Panc1 (cell line): Measurements from ENCODE around the gene ENTPD8. TPM values are rescaled to one million over a fixed set of nuclear protein-coding genes. Genes with fewer than 3 reads are reported as not detected.

Experiments
- ATAC-seq: fragments of 200-7000 bp; cut with Tn5 transposase; 2 replicates; pipeline ENCODE4 v1.9.1; 2020; ENCODE audit warnings: mild to moderate bottlenecking, moderate library complexity
- BruUV-seq: library from RNA; stranded (reverse); fragments of 400-500 nt; replicated peaks from 2 replicates; lab custom pipeline; 2021; lab: Mats Ljungman, UMichigan
- CTCF ChIA-PET: fragments of 300-600 bp; sonication (Branson Sonifier 250); formaldehyde crosslinking; loops from one replicate; lab custom pipeline; 2022; ENCODE audit warnings: antibody characterized with exemption; lab: Charles Lee
- POLR2A ChIA-PET: fragments of 300-600 bp; sonication (Branson Sonifier 250); formaldehyde crosslinking; loops from one replicate; lab custom pipeline; 2022; ENCODE audit warnings: antibody characterized with exemption; lab: Charles Lee
- DNase-seq: peaks from one replicate; pipeline ENCODE4 v3.0.0-alpha.2; 2010; ENCODE audit warnings: low read depth, low spot score
- H3K27ac ChIP-seq: 2 replicates; pipeline ENCODE4 v1.5.1; 2011; ENCODE audit warnings: mild to moderate bottlenecking, low read length, inconsistent platforms
- H3K27me3 ChIP-seq: fragments of 200-500 bp; sonication (Bioruptor generic); 2 replicates; pipeline ENCODE4 v1.6.0; 2014; ENCODE audit warnings: low read length, inconsistent platforms; ENCODE audit not compliant: control insufficient read depth, insufficient read depth
- H3K36me3 ChIP-seq: fragments of 200-500 bp; sonication (Bioruptor generic); 2 replicates; pipeline ENCODE4 v1.5.1; 2014; ENCODE audit warnings: inconsistent platforms, mild to moderate bottlenecking, low read length, moderate library complexity; ENCODE audit not compliant: control insufficient read depth, insufficient read depth
- H3K4me1 ChIP-seq: 2 replicates; pipeline ENCODE4 v1.5.1; 2011; ENCODE audit warnings: inconsistent platforms, mild to moderate bottlenecking, low read length, moderate library complexity; ENCODE audit not compliant: control insufficient read depth, insufficient read depth
- H3K4me3 ChIP-seq, 2 experiments: 2 replicates each; pipeline ENCODE4 v1.5.1; 2011 to 2012; ENCODE audit warnings: low read depth in 2 of 2, low read length in 2 of 2, mild to moderate bottlenecking in 2 of 2, inconsistent platforms in 1 of 2, moderate library complexity in 1 of 2
- H3K9me3 ChIP-seq: fragments of 200-500 bp; sonication (Bioruptor generic); 2 replicates; pipeline ENCODE4 v1.5.1; 2014; ENCODE audit warnings: low read depth, mild to moderate bottlenecking, inconsistent platforms, low read length, moderate library complexity; ENCODE audit not compliant: control insufficient read depth, insufficient read depth
- POLR2AphosphoS5 ChIP-seq: IDR thresholded peaks from 2 replicates; pipeline ENCODE4 v1.6.1; 2012; ENCODE audit warnings: mild to moderate bottlenecking, low read depth, low read length, moderate library complexity
- SIN3A ChIP-seq: IDR thresholded peaks from 2 replicates; pipeline ENCODE4 v1.6.1; 2012; ENCODE audit warnings: low read depth, mild to moderate bottlenecking, low read length, moderate library complexity, borderline replicate concordance; ENCODE audit not compliant: insufficient read depth
- TCF7L2 ChIP-seq: IDR thresholded peaks from 2 replicates; pipeline ENCODE4 v1.6.1; 2011; ENCODE audit warnings: mild to moderate bottlenecking, low read depth, low read length, inconsistent platforms
- in situ Hi-C: cut with HindIII; loops from 2 replicates; pipeline ENCODE4 v1.10.0; 2016; ENCODE audit warnings: low sequenced_read_pairs, low pct_unique_long_range_greater_than_20kb
- intact Hi-C: fragments of 100-400 bp; cut with micrococcal nuclease; formaldehyde crosslinking; loops from one replicate; pipeline ENCODE4 v1.10.0; 2022; ENCODE audit not compliant: unreplicated experiment
- total RNA-seq: library from RNA; stranded (reverse); gene quantifications from one replicate; pipeline ENCODE4 v1.2.1, GENCODE V29; 2021; ENCODE audit not compliant: unreplicated experiment
- TF ChIP-seq, protein P1 (sequence below): fragments of 450-650 bp; IDR thresholded peaks from 2 replicates; pipeline ENCODE4 v1.5.1; 2017; ENCODE audit warnings: mild to moderate bottlenecking
- TF ChIP-seq, protein P2 (sequence below), 2 experiments: IDR thresholded peaks; 2 replicates each; pipeline ENCODE4 v1.6.1; 2011 to 2012; ENCODE audit warnings: low read depth in 2 of 2, control low read depth in 1 of 2, low read length in 1 of 2, mild to moderate bottlenecking in 1 of 2, moderate library complexity in 1 of 2; ENCODE audit not compliant: insufficient read depth in 1 of 2

ENTPD8 gene
- total RNA-seq, 1 experiment from 2014 or later, result 3.9 TPM

- CTCF ChIA-PET, result no interaction called here
- POLR2A ChIA-PET, result no interaction called here
- Histone ChIP-seq H3K4me1 (peaks cover 6% of the 10 kb centered on the region), H3K27me3 (no peaks in the 10 kb centered on the region), H3K9me3 (no peaks in the 10 kb centered on the region), H3K36me3 (no peaks in the 10 kb centered on the region), H3K4me3 (no peak overlapping the region), H3K27ac (no peak overlapping the region)
- no peak for ATAC-seq
- DNase-seq, result no peak
- no peak for TF ChIP-seq SIN3A
- TF ChIP-seq, protein P1, sequence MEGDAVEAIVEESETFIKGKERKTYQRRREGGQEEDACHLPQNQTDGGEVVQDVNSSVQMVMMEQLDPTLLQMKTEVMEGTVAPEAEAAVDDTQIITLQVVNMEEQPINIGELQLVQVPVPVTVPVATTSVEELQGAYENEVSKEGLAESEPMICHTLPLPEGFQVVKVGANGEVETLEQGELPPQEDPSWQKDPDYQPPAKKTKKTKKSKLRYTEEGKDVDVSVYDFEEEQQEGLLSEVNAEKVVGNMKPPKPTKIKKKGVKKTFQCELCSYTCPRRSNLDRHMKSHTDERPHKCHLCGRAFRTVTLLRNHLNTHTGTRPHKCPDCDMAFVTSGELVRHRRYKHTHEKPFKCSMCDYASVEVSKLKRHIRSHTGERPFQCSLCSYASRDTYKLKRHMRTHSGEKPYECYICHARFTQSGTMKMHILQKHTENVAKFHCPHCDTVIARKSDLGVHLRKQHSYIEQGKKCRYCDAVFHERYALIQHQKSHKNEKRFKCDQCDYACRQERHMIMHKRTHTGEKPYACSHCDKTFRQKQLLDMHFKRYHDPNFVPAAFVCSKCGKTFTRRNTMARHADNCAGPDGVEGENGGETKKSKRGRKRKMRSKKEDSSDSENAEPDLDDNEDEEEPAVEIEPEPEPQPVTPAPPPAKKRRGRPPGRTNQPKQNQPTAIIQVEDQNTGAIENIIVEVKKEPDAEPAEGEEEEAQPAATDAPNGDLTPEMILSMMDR, result no peak
- TF ChIP-seq TCF7L2, result no peak
- TF ChIP-seq, protein P2, sequence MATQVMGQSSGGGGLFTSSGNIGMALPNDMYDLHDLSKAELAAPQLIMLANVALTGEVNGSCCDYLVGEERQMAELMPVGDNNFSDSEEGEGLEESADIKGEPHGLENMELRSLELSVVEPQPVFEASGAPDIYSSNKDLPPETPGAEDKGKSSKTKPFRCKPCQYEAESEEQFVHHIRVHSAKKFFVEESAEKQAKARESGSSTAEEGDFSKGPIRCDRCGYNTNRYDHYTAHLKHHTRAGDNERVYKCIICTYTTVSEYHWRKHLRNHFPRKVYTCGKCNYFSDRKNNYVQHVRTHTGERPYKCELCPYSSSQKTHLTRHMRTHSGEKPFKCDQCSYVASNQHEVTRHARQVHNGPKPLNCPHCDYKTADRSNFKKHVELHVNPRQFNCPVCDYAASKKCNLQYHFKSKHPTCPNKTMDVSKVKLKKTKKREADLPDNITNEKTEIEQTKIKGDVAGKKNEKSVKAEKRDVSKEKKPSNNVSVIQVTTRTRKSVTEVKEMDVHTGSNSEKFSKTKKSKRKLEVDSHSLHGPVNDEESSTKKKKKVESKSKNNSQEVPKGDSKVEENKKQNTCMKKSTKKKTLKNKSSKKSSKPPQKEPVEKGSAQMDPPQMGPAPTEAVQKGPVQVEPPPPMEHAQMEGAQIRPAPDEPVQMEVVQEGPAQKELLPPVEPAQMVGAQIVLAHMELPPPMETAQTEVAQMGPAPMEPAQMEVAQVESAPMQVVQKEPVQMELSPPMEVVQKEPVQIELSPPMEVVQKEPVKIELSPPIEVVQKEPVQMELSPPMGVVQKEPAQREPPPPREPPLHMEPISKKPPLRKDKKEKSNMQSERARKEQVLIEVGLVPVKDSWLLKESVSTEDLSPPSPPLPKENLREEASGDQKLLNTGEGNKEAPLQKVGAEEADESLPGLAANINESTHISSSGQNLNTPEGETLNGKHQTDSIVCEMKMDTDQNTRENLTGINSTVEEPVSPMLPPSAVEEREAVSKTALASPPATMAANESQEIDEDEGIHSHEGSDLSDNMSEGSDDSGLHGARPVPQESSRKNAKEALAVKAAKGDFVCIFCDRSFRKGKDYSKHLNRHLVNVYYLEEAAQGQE (IDR thresholded peaks at IDR 0.05; ENCODE audit: insufficient read depth in 1 of 2, low read depth in 2 of 2, low read length in 1 of 2), result no peak
- no peak for TF ChIP-seq POLR2AphosphoS5
- intact Hi-C loops (no loop called here), in situ Hi-C loops (no loop called here)
- no TSS peak for BruUV-seq
Observed at GRCh38 chr9:137402746-137403145, 38.4 kb downstream of the ENTPD8 start.

DNA sequence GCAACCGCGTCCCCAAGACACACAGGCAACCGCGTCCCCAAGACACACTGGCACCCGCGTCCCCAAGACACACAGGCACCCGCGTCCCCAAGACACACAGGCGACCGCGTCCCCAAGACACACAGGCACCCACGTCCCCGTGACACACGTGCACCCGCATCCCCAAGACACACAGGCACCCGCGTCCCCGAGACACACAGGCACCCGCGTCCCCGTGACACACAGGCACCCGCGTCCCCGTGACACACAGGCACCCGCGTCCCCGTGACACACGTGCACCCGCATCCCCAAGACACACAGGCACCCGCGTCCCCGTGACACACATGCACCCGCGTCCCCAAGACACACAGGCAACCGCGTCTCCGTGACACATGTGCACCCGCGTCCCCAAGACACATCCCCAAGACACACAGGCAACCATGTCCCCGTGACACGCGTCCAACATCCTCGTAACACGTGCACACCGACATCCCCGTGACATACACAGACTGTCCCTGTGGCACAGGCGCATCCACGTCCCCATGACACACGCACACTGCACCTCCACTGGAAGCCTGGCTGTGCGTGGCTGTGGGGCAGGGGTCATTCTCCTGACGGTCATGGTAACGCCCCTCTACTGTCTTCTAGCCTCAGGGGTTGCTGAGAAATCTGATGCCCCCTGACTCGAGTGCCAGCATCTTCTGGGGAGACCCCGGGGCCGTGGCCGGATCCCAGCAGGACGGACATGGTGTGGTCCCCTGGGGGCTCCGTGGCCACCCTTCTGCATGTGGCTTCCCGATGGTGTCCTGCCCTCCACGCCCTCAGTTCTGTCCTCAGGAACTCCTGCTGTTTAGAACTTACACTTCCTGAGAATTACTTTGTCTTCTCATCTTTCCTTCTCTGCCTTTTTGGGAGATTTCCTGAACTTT, 42.3 kb downstream of the ENTPD8 start:
- ChIA-PET POLR2A (no interaction called here), CTCF (no interaction called here)
- intact Hi-C loops, result no loop called here
- no TSS peak for BruUV-seq
- Histone ChIP-seq H3K27me3 (no peaks in the 10 kb centered on the region), H3K4me3 (no peak overlapping the region), H3K27ac (no peak overlapping the region), H3K36me3 (no peaks in the 10 kb centered on the region), H3K9me3 (no peaks in the 10 kb centered on the region), H3K4me1 (peaks cover 6% of the 10 kb centered on the region)
- ATAC-seq, result no peak
- in situ Hi-C loops, result no loop called here
- TF ChIP-seq TCF7L2, result no peak
- DNase-seq, result no peak
